Measurements from ENCODE around the gene SAPCD2.

DNA sequence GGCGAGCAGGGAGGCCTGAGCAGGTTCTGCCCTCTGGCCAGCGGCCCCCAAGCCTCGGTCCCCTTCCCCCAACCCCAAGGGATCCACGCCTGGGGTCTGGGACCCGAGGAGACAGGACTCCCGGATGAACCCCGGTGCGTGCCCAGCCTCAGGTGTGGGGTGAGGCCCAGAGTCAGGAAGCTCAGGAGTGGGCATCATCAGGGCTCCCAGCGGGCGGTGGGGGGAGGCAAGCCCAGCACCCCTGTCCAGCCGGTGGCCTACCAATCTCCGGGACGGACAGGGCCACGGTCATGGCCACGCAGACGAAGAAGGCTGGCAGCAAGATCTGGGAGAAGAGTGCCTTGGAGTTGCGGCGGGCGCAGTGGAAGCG is 56.8 kb downstream of the SAPCD2 start:
- TF ChIP-seq, protein P1, sequence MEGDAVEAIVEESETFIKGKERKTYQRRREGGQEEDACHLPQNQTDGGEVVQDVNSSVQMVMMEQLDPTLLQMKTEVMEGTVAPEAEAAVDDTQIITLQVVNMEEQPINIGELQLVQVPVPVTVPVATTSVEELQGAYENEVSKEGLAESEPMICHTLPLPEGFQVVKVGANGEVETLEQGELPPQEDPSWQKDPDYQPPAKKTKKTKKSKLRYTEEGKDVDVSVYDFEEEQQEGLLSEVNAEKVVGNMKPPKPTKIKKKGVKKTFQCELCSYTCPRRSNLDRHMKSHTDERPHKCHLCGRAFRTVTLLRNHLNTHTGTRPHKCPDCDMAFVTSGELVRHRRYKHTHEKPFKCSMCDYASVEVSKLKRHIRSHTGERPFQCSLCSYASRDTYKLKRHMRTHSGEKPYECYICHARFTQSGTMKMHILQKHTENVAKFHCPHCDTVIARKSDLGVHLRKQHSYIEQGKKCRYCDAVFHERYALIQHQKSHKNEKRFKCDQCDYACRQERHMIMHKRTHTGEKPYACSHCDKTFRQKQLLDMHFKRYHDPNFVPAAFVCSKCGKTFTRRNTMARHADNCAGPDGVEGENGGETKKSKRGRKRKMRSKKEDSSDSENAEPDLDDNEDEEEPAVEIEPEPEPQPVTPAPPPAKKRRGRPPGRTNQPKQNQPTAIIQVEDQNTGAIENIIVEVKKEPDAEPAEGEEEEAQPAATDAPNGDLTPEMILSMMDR (conservative IDR thresholded peaks at IDR 0.05; ENCODE audit: low read depth, low read length) = no peak
- no peak for TF ChIP-seq EZH2 (IDR thresholded peaks at IDR 0.05; ENCODE audit: borderline replicate concordance, low read depth, low read length, poor library complexity, severe bottlenecking)
